Amniotic epithelial cell (primary cell): ENCODE data around the gene LTA.
A peak's percentile ranks its signal among the peaks of the same experiment; 100 is the strongest.
"Not testable (repeated sequence)": the region's sequence is repeated elsewhere in the genome, so short reads cannot be mapped to it uniquely, and the experiment has no call there.

Experiments
- DNase-seq: peaks from one replicate; pipeline ENCODE4 v3.0.0-alpha.2; 2010; ENCODE audit warnings: low read depth

LTA gene

DNA sequence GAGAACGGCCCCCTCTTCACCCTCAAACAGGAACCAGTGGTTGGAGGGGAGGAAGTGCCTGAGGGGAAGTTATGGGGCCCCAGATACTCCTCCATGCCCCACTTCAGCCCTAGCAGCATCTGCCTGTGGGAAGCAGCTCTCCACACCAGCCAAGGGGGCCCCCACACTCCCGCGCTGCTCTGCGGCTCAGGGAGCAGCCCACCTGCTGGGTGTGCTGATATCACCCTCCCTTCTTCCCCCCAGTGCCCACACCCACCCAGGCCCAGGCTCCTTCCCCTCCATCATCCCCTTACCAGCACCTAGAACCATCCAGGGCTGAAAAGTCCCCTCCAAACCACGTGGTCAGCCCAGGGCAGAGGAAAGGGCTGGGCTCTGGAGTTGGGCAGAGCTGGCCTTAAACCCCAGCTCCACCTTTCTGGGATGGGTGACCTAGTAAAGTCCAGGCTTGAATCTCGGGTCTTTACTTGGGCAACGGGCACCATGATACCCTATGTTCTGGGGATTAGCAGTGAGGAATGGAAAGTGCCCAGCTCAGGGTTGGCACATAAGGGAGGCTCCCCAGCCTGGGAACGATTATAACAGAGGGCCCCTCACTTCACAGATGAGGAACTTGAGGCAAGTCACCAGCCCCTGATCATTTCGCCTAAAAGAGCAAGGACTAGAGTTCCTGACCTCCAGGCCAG, 14.7 kb downstream of the LTA start:
- DNase-seq, result no peak

DNA sequence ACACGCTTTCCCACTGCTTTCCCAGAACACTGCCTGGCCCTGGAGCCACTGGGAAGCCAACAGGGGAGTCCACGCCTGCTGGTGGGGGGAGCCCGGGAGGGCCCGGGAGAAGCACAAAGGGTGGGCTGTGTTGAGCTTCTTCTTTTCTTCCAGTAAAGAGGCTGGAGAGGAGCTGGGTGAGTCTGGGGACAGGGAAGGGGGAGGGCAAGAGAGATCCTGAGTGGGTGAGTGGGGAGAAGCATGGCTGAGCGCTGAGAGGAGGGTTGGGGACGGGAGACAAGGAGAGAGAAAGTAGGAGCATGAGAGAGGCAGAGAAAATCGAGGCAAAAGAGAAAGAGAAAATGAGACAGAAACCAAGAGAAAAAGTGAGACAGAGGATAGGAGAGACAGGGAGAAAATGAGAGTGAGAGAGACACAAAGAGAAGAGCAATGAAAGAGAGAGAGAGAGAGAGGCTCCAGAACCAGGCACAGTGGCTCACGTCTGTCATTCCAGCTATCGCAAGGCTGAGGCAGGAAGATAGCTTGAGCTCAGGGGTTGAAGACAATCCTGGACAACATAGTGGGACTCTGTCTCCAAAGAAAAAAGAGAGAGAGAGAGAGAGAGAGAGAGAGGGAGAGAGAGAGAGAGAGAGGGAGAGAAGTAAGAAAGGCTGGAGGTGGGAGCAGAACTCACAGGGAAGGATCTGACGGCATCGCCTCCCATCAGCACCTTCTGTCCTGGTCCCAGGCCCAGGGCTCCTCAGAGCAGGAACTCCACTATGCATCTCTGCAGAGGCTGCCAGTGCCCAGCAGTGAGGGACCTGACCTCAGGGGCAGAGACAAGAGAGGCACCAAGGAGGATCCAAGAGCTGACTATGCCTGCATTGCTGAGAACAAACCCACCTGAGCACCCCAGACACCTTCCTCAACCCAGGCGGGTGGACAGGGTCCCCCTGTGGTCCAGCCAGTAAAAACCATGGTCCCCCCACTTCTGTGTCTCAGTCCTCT, 16.0 kb downstream of the LTA start:
- no peak for DNase-seq

DNA sequence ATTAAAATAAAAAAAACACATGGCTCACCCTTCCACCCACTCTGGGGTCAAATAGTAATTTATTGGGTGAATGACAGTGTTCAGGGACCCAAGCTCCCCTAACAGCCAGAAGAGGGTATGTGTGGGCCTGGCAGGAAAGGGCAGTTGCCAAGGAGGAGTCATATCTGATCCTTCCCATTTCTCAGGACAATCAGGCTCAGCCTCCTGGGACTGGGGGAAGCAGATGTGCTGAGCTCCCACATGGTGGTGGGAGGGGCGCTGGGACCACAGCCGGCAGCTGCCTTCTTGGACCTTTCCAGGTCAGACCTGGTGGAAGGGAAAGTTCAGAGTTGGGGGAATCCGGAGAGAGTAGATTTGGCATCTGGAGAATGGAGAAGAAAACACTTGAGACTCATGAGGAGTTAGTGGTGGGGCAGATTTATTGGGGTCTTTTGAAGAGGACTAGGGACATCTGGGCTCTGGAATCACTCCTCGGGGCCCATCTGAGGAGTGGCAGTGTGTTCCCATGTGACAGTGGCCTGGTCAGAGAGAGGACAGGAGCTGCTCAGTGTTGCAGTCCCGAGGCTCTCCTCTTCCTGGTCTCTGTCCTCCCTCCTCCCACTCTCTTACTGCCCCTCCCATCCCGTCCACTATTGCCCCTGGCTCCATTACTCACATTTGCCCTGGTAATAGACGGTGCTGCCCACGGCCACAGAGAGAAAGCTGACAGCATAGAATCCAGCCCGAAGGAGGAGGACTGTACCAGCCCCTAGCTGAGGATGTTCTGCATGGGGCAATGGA, 17.0 kb downstream of the LTA start:
- DNase-seq, result no peak

DNA sequence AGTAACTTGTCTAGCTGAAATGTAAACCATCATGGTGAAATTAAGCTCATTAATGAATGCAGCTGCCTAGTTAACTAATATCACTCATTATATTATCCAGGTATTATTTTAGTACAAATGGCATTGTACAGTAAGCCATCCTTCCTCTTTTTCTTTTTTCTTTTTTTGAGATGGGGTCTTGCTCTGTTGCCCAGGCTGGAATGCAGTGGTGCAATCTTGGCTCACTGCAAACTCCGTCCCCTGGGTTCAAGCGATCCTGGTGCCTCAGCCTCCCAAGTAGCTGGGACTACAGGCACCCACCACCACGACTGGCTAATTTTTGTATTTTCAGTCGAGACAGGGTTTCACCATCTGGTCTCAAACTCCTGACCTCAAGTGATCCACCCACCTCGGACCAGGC, 18.6 kb downstream of the LTA start:
- DNase-seq, result not testable (repeated sequence)

DNA sequence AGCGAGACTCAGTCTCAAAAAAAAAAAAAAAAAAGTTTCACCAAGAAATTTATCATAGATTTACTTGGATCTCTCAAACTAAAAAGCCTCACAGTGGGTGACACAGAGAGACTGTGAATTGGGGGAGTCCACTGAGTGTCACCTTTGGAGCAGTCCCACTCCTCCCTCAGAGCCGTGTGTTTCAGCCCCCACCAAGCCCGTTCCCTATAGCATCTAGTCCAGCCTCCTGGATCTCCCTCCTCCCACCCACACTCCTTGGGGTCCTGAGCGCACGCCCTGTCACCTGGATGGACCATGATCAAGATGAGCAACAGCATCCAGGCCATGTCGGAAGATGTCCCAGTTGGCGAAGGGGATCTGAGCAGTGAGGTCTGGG, 20.3 kb downstream of the LTA start:
- no peak for DNase-seq

DNA sequence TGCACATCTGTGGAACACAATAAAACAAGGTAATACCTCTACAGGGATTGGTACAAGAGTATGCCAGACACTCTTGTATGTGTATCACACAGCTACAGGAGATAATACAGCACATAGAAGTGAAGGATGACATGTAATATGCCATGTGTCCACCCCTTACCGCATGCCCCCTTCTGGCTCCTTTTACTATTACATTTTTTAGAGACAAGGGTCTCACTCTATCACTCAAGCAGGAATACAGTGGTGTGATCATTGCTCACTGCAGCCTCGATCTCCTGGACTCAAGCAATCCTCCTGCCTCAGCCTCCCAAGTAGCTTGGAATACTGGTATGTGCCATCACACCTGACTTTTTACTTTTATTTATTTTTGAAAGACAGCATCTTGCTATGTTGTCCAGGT, 24.9 kb downstream of the LTA start:
- peak; percentile 34 for DNase-seq

DNA sequence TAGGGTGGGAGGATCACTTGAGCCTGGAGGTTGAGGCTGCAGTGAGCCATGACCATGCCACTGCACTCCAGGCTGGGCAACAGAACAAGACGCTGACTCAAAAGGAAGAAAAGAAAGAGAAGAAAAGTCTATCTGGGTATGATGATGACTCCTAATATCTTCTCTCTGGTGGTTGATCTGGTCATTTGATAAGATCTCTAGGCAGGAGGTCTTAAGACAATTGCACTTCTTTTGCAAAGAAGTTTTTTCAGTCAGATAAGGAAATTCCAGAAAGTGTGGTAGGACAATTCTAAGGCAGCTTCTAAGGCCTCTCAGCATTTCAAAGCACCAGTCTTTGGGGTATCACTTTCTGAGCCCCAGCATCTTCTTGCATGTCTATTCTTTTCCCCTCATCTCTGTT, 35.2 kb downstream of the LTA start:
- DNase-seq, result peak; percentile 39

DNA sequence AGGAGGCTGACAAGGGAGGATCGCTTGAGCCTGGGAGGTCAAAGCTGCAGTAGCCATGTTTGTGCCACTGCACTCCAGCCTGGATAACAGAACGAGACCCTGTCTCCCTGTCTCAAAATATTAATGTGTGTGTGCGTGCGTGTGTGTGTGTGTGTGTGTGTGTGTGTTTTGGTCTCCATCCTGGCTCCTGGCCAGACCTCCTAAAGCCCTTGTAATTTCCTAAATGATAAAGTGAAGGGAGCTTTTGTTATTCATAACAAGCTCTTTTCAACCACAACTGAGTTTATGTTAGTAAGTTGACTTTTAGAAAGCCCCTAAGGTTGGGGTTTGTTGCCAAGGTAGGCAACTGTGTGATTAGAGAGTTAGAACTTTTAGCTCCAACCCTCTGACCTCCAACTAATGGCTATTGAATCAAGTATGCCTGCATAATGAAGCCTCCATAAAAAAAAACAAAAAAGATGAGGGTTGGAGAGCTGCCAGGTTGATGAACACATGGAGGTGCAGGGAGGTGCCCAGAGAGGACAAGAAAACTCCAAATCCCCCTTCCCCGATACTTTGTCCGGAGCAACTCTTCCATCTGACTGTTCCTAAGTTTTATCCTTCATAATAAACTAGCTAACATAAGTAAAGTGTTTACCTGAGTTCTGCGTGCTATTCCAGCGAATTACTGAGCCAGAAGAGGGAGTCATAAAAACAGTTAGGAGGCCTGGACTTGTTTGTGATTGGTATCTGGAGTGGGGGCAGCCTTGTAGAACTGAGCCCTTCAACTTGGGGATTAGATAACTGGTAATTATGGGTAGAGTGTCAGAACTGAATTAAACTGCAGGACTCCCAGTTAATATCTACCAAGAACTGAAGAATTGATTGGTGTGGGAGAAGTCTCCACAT, 37.7 kb downstream of the LTA start:
- DNase-seq, result no peak

DNA sequence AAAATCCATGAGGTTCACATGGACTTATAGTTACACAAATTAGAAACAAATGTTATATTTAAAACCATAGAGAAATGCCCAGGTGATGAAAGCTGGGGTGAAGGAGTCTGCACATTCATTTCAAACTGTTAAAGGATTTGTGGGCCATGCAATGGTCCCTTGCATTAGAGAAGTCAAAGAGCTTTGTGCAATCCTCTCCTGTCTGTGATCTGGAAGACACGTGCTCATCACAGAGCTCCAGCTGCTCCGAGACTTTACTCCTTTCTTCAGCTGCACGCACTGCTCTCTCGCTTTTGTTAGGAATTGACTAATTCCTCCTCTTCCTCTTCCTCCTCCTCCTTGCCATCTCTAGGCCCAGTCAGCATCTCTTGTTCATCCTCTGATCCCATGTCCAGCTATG, 38.9 kb downstream of the LTA start:
- no peak for DNase-seq

DNA sequence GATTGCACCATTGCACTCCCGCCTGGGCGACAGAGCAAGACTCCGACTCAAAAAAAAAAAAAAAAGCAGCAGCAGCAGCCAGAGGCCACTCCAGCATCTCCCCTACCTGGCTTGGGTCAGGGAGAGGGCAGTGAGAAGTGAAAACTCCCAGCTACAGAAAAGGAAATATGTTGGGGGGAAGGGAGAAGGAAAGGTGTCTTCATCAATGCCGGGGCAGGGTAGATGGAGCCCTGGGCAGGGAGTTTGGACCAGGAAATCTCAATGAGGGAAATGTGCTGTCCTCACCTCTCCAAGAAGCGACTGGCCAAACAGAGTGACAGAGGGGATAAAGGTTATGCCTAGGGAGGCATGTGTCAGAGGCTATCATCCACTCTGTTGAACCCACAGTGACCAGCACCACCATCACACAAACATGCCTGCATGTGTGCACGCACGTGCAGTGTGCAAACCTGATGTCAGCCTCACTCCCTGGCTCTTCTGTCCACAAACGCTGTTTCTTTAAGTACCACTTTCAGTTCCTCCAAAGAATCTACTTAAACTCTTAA, 42.1 kb downstream of the LTA start:
- no peak for DNase-seq

DNA sequence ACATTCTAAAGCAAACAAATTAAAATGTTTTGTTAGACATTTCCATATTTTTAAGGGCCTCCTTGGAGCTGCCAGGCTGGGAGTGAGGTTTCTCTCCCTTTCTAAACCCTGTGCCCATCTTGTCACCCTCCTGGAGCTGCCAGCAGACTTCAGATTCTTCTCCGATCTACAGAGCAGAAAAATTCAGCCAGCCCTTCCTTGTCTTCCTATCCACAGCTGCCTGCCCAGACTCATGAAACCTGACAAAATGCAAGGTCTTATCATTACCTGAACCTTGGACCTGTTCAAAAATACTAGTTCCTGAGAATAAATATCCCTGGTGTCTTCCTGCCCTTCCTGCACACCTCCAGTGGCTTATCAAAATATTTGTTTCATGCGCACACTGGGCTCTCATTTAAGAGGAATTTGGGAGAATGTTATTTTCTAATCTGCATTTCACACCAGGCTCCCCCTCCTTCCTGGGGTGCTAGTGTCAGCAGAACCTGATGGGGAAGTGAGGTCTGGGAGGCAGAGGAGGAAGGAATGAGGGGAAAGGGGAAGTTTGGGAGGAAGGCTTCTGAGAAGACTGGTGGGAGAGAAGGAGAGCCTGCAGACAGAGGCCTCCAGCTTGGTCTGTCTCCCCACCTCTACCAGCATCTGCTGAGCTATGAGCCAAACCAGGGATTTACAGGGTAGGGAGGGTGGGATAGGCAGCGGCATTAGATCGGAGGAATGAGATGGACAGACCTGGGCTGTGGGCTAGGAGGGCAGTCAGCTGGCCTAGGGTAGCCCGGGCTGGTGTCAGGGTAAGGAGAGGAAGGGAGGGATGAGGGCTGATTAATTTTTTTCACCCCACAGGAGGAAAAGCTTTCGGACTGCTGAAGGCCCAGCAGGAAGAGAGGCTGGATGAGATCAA, 42.8 kb downstream of the LTA start, which contains the start of gene AIF1:
TSS of gene AIF1 (plus strand) at position 551 of the 895 bp plus-strand sequence. CDS start at position 647, 96 bp downstream.
- no peak for DNase-seq

DNA sequence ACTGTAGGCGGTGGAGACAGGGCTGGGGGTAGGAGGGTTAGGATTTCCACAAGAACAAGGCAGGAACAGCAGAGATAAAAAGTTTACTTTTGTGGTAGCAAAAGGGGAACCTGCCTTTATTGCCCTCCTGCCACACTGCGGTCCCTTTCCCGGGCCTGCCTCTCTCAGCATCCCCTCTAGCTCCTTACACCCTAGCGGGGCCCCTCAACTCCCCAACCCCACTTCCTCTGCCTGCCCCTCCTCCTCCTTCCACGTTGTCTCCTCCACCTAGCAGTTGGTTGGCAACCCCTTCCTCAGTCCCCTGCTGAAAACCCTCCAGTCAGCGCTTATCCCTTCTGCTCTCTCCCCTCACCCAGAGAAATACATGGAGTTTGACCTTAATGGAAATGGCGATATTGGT, 43.7 kb downstream of the LTA start:
- DNase-seq, result no peak

DNA sequence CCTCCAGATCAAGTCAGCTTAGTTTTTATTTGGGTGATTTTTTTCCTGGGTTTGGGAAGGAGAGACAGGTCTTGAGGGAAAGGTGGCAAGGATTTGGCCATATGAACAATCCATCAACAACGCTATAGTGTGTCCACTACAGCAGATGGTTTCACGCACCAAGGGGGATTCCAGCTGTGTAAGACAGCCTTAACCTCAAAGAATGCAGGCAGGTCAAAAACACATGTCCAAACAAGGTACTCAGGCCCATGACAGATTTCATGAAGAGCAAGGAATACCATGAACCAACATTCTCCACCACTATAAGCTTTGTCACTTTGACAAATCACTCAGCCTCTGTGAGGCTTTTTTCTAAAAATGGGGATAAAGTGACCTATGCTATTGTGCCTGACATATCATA, 44.9 kb downstream of the LTA start:
- DNase-seq, result no peak

DNA sequence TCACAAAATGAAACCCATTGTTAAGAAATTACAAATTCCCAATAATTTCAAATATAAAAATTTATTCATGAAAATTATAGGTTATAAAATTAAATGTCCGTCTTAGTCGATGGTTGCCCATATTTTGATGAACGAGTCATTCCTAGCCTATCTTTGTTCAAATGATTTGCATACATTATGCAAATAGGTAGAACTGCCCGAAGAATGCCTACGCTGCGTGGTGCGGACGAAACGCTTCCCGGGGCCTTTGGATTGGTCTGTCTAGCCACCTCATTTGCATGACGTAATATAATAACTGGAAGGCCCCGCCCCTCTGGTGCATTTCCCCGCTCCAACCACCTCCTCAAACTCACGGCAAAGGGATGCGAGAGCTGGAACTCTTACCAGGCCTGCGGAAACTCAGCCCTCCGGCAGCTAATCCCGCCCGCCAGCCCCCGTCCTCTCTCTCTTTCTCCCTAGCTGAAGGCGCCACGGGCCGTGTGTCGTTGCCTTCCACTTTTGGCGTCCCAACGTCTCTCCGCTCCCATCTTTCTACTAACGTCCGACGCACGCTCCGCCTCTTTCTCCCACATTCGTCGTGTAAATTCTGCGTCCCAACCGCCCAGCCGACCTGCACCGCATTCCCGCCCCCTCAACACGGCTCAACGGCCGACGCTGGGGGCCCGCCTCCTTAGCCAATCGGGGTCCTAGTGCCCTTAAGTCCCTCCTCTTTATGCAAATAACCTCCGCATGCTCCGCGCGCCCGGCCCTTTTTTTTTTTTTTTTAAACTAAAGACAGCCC, 47.9 kb downstream of the LTA start:
- peak; percentile 99 for DNase-seq

DNA sequence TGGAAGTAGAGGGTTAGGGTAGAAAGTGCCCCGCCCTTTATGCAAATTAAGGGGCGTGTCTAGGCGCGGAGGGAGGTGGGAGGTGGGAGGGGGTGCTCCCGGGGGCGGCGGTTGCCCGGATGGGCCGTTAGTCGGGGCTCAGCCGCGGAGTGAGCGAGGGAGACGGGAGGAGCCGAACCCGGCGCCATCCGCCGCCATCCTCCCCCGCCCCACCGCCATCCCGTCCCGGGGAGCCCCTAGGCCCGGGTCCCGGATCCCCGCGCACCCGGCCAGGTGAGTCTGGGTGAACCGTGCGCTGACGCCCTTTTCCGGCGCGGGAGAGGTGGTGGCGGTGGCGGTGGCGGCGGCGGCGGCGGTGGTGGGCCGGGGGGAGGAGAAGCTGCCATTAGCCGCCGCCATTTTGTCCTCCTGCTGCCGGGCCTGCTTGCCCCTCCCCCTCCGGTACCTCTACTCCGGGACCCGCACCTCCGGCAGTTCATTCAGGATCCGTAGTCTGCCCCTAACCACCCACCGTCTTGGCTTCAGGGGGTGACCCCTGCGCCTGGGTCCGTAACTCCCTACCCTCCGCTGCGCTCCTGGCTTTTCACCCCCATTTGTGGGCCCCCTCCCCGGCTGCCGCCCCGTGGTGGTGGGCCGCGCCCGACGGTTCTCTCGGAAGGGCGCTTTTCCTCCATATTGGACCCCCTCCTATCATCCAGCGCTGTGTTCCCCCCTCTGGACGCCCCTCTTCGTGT, 48.7 kb downstream of the LTA start, which contains the start of gene PRRC2A:
TSS of gene PRRC2A (plus strand) at position 130 of the 734 bp plus-strand sequence. CDS start 2,075 bp downstream, outside the sequence.
- no peak for DNase-seq

DNA sequence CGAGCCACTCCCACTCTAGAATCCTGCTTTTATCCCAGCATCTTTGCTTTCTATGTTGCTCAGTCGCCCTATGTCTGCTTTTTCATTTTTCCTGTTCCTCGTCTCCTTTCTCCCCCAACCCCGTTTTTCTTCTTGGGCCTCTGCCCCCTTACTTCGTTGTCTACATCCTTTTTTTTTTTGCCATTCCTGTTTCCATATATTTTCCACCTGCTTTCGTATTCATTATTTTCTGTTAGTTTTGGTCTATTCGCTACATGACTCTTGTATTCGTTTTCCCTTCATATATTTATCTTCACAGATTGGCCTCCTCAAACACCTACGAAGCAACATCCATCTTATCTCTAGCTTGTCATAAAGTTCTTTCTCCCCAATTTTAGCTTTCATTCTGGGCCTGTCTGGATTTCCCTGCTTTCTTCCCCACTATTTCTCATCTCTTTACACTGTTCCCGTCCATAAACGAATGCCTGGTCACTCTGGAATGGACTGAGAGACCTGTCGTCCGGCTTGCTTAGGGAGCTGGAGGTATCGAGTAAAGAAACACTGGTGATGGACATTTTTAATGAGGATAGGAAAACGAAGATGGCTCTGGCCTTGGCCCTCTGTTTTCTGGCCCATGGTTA, 49.3 kb downstream of the LTA start:
- no peak for DNase-seq

DNA sequence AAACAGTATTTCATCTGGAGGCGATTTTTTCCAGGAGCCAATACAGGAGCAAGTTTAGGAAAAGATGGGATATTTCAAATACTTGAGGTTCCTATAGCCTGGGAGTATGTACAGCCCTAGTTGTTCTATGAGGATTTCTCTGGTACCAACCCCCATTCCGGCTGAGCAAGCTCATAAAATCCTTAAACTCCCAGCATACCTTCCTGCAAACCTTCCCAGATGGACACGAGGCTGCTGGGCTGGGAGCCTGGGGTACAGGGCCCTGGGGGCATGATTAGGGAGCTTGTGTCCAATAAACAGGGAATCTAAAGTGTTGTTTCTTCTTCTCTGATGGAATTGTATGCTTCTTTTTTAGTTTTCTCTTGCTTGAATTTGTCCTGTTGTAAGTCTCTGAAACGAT, 49.9 kb downstream of the LTA start:
- no peak for DNase-seq

DNA sequence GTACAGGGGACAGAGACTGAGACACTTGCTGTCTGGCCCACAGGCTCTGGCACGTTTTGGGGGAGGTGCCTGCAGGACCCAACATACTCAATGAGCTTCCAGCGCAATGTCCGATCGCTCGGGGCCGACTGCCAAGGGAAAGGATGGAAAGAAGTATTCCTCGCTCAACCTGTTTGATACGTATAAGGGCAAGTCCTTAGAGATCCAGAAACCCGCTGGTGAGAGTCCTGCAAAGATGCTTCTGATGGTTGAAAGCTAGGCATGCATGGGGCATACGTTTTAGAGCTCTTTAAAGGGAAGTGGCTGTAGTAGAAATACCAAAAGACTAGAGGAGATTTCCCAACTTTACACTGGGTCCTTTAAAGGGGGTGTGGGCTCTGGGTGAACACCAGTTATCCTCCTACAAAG, 50.6 kb downstream of the LTA start:
- peak; percentile 15 for DNase-seq
